Fibroblast of skin of left biceps (primary cell): Measurements from ENCODE around the gene RNGTT.

Experiments
- DNase-seq, 2 experiments: peaks; one replicate each; pipeline ENCODE4 v3.0.0-alpha.2; 2013; ENCODE audit warnings: low read depth in 2 of 2

RNGTT gene

GRCh38 chr6:88599571-88599970 is 363.8 kb downstream of the RNGTT start:
- no peak for DNase-seq

- no peak for DNase-seq
Measured at GRCh38 chr6:88596801-88597200, 366.6 kb downstream of the RNGTT start.

DNA sequence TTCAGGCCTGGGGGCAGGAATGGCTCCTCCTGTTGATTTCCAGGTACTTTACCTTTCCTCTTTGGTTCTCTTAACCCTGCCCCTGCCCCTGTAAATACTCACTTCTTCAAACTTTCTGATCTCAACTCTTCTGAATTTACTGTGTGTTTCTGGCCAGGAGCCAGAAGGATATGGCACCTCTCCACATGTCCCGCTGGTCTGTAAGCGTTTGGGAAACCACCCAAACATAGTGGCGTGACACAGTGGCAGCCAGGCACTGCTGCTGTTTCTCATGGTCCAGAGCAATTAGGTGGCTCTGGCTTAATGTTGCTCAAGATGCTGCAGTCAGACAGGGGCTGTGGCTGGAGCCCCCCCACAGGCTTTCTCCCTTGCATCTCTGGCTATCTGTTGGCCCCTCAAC is 374.5 kb downstream of the RNGTT start:
- DNase-seq, result no peak

- no peak for DNase-seq
Measured at GRCh38 chr6:88587150-88587520, 376.3 kb downstream of the RNGTT start.

- no peak for DNase-seq
Measured at GRCh38 chr6:88586371-88587149, 376.9 kb downstream of the RNGTT start.

DNA sequence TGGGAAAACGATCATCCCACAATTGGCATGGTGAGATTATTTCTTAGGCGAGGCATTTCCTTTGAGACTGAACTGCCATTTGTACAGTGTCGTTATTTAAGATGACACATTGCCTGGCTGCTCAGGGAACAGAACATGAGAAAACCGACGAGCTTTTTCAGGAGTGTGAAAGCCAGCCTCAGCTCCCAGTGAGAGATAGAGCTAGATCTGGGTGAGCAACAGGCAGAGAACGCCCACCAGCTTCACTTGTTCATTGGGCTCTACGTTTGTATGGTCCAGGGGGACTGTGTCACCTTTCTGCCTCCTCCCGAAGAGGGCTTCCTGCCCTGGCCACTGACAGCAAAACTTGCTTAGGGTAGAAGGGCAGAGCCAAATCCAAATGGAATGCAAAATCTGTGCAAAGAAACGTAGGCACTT is 378.1 kb downstream of the RNGTT start:
- DNase-seq, result no peak

DNA sequence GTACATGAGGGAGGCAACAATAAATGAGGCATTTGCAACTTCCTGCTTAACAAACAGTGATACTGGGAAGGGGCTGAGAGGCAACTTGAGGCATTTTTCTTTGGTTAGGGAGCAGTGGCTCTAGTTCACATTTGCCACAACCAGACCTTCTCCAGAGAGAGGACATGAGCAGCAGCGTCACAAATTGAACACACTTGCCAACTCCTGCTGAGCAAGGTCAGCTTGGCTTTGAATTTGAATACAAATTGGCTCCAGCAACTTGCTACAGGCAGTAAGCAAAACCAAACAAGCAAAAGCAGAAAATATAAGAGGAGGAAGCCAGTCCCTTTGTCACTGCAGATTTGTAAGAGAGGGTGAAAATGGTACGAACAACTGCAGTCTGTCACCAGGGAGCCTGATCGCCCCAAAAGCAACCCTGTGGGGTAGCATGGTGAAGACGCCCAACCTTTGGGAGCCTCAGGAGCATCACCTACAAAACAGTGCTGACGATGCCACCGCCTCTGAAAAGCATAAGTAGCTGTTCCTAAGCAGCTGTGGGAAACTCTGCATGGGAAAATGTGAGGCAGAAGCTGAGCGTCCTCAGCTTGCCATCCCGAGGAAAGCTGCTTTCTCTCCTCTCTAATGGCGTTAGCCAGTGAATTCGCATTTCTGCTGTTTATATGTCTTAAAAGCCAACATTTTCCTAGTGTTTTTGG is 378.7 kb downstream of the RNGTT start:
- DNase-seq, result no peak

- no peak for DNase-seq
Measured at GRCh38 chr6:88577461-88577860, 386.0 kb downstream of the RNGTT start.

GRCh38 chr6:88575536-88575935 is 387.9 kb downstream of the RNGTT start:
- no peak for DNase-seq

DNA sequence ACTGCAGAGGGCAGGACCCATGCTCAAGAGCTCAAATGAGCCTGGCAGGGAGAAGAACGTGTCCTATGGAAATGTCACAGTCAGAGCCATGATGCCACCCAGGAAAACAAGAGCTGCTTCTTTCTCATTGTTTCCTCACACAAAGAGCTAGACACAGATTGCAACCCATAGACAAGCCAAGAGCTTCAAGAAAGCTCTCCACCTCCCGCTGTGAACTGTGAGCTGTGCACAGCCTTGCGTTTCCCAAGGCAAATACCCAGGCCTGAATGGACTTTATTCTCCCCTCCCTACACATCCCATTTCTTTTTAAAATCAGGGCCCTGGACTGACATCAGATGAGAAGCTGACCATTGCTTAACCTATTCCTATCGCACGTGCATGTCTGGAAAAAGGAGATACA is 388.8 kb downstream of the RNGTT start:
- DNase-seq, result no peak

- no peak for DNase-seq
Measured at GRCh38 chr6:88574031-88574430, 389.4 kb downstream of the RNGTT start.

GRCh38 chr6:88573561-88573960 is 389.9 kb downstream of the RNGTT start:
- no peak for DNase-seq

GRCh38 chr6:88572449-88573139 is 390.8 kb downstream of the RNGTT start:
- no peak for DNase-seq

DNA sequence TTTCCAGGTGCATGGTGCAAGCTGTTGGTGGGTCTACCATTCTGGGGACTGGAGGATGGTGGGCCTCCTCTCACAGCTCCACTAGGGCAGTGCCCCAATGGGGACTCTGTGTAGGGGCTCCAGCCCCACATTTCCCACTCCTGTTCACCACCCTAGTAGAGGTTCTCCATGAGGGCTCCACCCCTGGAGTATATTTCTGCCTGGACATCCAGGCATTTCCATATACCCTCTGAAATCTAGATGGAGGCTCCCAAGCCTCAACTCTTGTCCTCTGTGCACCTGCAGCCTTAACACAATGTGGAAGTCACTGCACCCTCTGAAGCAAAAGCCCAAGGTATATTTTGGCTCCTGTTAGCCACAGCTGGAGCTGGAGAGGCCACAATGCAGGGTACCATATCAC is 393.5 kb downstream of the RNGTT start:
- no peak for DNase-seq

DNA sequence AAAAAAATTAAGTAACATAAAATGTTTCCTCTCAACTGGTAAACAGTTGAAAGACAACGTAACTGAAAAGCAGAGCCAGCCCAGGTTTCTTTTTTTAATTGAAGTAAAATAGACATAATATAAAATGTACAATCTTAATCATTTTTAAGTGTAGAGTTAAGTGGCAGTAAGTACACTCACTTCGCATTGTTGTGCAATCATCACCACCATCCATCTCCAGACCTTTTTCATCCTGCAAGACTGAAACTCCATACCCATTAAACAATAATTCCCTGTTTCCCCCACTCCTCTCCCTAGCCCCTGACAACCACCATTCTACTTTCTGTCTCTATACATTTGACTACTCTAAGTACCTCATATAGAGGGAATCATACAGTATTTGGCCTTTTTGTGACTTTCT is 395.7 kb downstream of the RNGTT start:
- no peak for DNase-seq

DNA sequence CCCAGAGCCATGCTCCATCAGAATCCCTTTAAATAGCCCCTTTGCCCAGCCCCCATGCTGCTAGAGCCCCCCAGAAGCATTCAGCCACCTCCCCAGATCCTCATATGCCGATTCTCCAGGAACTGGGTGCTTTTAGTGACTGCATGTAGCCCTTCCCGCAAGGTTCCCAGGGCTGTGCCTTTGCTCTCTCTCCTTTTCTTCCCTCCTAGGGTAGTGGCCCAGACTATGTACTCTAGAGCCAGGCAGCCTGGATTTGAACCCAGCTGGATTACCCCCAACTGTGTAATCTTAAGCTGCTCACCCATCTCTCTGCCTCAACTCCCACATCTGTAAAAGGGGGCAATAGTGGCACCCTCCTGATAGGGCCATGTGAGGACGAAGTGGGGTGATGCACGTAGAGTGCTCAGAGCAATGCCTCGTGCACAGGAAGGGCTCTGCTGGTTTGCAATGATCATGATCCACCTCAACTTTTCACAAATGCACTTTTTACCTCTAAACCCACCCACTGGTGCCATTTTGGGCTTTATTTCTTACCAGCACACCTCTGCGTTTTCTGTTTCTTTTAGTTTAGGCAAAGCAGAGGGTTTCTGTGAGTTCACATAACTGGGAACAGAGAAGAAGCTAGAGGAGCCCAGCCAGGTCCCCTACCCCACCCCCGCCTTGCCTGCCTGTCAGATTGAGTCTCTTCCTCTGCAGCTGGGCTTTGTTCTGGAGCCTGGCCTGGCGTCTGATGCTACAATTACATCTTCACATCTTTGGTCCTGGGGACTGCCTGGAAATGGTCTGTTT is 396.5 kb downstream of the RNGTT start:
- DNase-seq, result no peak

GRCh38 chr6:88565836-88566235 is 397.6 kb downstream of the RNGTT start:
- no peak for DNase-seq

DNA sequence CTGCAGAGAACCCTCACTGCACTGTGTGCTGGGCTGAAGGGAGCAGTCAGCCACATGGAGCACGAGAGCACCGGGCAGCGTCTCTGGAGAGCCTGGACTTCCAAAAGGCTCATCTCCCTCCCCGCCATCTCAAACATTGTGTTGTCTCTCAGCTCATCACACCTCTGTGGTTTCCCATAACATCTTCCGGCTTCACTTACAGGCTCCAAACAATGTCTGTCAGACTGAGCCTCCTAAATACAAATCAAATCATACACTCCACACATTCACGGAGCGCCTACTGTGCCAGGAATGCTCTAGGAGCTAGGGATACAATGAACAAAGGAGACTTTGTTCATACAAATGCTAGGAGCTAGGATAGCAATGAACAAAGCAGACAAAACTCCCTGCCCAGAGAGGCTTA is 398.0 kb downstream of the RNGTT start:
- DNase-seq, result no peak

DNA sequence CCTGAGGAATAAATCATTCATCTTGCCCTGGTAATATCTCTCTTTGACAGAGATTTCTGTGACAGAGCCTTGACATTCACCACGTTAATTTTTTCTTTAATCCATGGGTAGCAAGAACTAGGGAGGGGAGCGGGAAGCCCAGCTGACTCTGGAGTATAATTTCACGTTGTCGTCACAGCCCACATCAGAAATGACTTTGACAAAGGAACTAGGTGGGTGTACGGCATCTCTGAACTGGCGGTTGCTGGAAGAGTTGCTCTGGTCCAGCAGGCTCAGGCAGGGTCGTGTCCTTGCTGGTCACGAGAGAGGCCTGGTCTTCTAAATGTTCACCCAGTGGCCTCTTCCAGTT is 400.2 kb downstream of the RNGTT start:
- DNase-seq, result no peak

GRCh38 chr6:88562353-88563276 is 400.8 kb downstream of the RNGTT start:
- DNase-seq, result no peak

- DNase-seq, result no peak
Measured at GRCh38 chr6:88561954-88562315, 401.5 kb downstream of the RNGTT start.
